Keratinocyte (primary cell): ENCODE results near the gene TMEM184C. TPM values are rescaled to one million over a fixed set of nuclear protein-coding genes. Genes with fewer than 3 reads are reported as not detected.

Experiments
- DNase-seq: peaks from one replicate; pipeline ENCODE4 v3.0.0-alpha.2; 2011; ENCODE audit warnings: low read depth, missing footprints, low spot score
- FAIRE-seq: peaks from 2 replicates; lab custom pipeline; 2011; peaks lifted over from hg19 to GRCh38; lab: Jason Lieb, UNC
- H2AFZ ChIP-seq: 2 replicates; pipeline ENCODE4 v1.6.0; 2012; ENCODE audit warnings: low read length, control low read depth, inconsistent platforms; ENCODE audit not compliant: control insufficient read depth
- H3K27ac ChIP-seq: 2 replicates; pipeline ENCODE4 v1.5.1; 2011; ENCODE audit warnings: low read length; ENCODE audit not compliant: control insufficient read depth, insufficient read depth
- H3K27me3 ChIP-seq: 3 replicates; pipeline ENCODE4 v1.6.0; 2011; ENCODE audit warnings: low read length; ENCODE audit not compliant: control insufficient read depth, insufficient read depth; ENCODE audit errors: extremely low read depth
- H3K36me3 ChIP-seq, 2 experiments: 2 replicates in 1 of 2; 3 replicates in 1 of 2; pipeline ENCODE4 v1.5.1; 2011; ENCODE audit warnings: low read length in 2 of 2, mild to moderate bottlenecking in 1 of 2; ENCODE audit not compliant: control insufficient read depth in 2 of 2, insufficient read depth in 2 of 2; ENCODE audit errors: extremely low read depth in 1 of 2
- H3K4me1 ChIP-seq: 3 replicates; pipeline ENCODE4 v1.5.1; 2011; ENCODE audit warnings: low read length; ENCODE audit not compliant: control insufficient read depth, insufficient read depth; ENCODE audit errors: extremely low read depth
- H3K4me2 ChIP-seq: 3 replicates; pipeline ENCODE4 v1.6.0; 2011; ENCODE audit warnings: low read depth, low read length; ENCODE audit not compliant: control insufficient read depth, insufficient read depth; ENCODE audit errors: extremely low read depth
- H3K4me3 ChIP-seq, 3 experiments: fragments of 200-600 bp in 1 of 3; sonication (generic) in 1 of 3; 2 replicates in 2 of 3; 3 replicates in 1 of 3; pipeline ENCODE4 v1.5.1; 2011 to 2016; ENCODE audit warnings: low read length in 3 of 3, mild to moderate bottlenecking in 3 of 3, control low read depth in 2 of 3, inconsistent platforms in 1 of 3, low read depth in 1 of 3, mixed read lengths in 1 of 3, mixed run types in 1 of 3, moderate library complexity in 1 of 3; ENCODE audit not compliant: control insufficient read depth in 2 of 3, insufficient read depth in 2 of 3; ENCODE audit errors: extremely low read depth in 1 of 3
- H3K79me2 ChIP-seq: 2 replicates; pipeline ENCODE4 v1.6.0; 2012; ENCODE audit warnings: low read length; ENCODE audit not compliant: control insufficient read depth, insufficient read depth
- H3K9ac ChIP-seq: 3 replicates; pipeline ENCODE4 v1.6.0; 2011; ENCODE audit warnings: low read length; ENCODE audit not compliant: control insufficient read depth, insufficient read depth; ENCODE audit errors: extremely low read depth
- H3K9me1 ChIP-seq: 3 replicates; pipeline ENCODE4 v1.6.0; 2011; ENCODE audit warnings: low read length; ENCODE audit not compliant: control insufficient read depth, insufficient read depth; ENCODE audit errors: extremely low read depth
- H3K9me3 ChIP-seq: 2 replicates; pipeline ENCODE4 v1.5.1; 2012; ENCODE audit warnings: low read depth, low read length; ENCODE audit not compliant: control insufficient read depth
- H4K20me1 ChIP-seq: 3 replicates; pipeline ENCODE4 v1.6.0; 2011; ENCODE audit warnings: low read length; ENCODE audit not compliant: control insufficient read depth, insufficient read depth; ENCODE audit errors: extremely low read depth
- CTCF ChIP-seq, 3 experiments: IDR thresholded peaks in 1 of 3; conservative IDR thresholded peaks in 1 of 3; optimal IDR thresholded peaks in 1 of 3; 2 replicates in 2 of 3; 3 replicates in 1 of 3; pipeline versions ENCODE3 to v1.5.1; 2011; ENCODE audit warnings: low read length in 3 of 3, mild to moderate bottlenecking in 3 of 3, moderate library complexity in 2 of 3, control low read depth in 1 of 3, inconsistent platforms in 1 of 3; ENCODE audit not compliant: insufficient read depth in 2 of 3; ENCODE audit errors: extremely low read depth in 1 of 3
- EZH2 ChIP-seq: IDR thresholded peaks from one replicate; pipeline ENCODE4 v1.6.1; 2012; ENCODE audit warnings: inconsistent platforms, mild to moderate bottlenecking, low read length, moderate library complexity
- dilution Hi-C: fragments of 300-500 bp; cut with MboI; formaldehyde crosslinking; loops from one replicate; pipeline ENCODE4 v1.7.0; 2020; ENCODE audit warnings: low sequenced_read_pairs; ENCODE audit not compliant: extremely low pct_ligation_motif_present
- polyA plus RNA-seq, 5 experiments: library from polyadenylated mRNA; depleted of rRNA in 3 of 5; stranded (reverse) in 3 of 5; stranded (forward) in 1 of 5; unstranded in 1 of 5; fragments of >200 nt; gene quantifications; 1 replicate in 1 of 5; 2 replicates in 3 of 5; 3 replicates in 1 of 5; pipeline versions ENCODE4 v1.2.1 to v1.2.3, GENCODE V29; 2011 to 2012; ENCODE audit warnings: missing spikeins in 2 of 5, low read depth in 1 of 5, low replicate concordance in 1 of 5

TMEM184C gene
- polyA plus RNA-seq, 1 donor (not counting 4 experiments of a cell fraction or from before 2014, with no cell fraction given), result 32.2 TPM

GRCh38 chr4:147633643-147634042, 16.4 kb downstream of the TMEM184C start:
- no peaks in the 10 kb centered on the region for H4K20me1 ChIP-seq
- dilution Hi-C loops, result no loop called here
- TF ChIP-seq EZH2 (no peak), CTCF (optimal IDR thresholded peaks at IDR 0.05 in 1 of 3, IDR thresholded peaks at IDR 0.05 in 1 of 3, conservative IDR thresholded peaks at IDR 0.05 in 1 of 3; ENCODE audit: extremely low read depth in 1 of 3, insufficient read depth in 2 of 3, low read length in 3 of 3) (no peak)
- H3K27me3 ChIP-seq, result no peaks in the 10 kb centered on the region
- H3K79me2 ChIP-seq, result no peaks in the 10 kb centered on the region
- H3K27ac ChIP-seq, result no peak overlapping the region
- H3K4me3 ChIP-seq, result no peak overlapping the region
- H3K9me3 ChIP-seq, result no peaks in the 10 kb centered on the region
- no peaks in the 10 kb centered on the region for H3K9me1 ChIP-seq
- H3K4me2 ChIP-seq, result no peak overlapping the region
- FAIRE-seq (no peak), DNase-seq (no peak)
- no peak overlapping the region for H2AFZ ChIP-seq
- no peaks in the 10 kb centered on the region for H3K4me1 ChIP-seq
- peaks cover 5 to 8% of the 10 kb centered on the region in 2 experiments for H3K36me3 ChIP-seq
- no peak overlapping the region for H3K9ac ChIP-seq

GRCh38 chr4:147635348-147635747, 18.2 kb downstream of the TMEM184C start:
- dilution Hi-C loops, result no loop called here
- FAIRE-seq, result no peak
- TF ChIP-seq CTCF (optimal IDR thresholded peaks at IDR 0.05 in 1 of 3, IDR thresholded peaks at IDR 0.05 in 1 of 3, conservative IDR thresholded peaks at IDR 0.05 in 1 of 3; ENCODE audit: extremely low read depth in 1 of 3, insufficient read depth in 2 of 3, low read length in 3 of 3) (no peak), EZH2 (no peak)
- no peaks in the 10 kb centered on the region for H4K20me1 ChIP-seq
- H3K4me2 ChIP-seq, result no peak overlapping the region
- peaks cover 5 to 8% of the 10 kb centered on the region in 2 experiments for H3K36me3 ChIP-seq
- no peak overlapping the region for H3K27ac ChIP-seq
- no peak for DNase-seq
- no peaks in the 10 kb centered on the region for H3K79me2 ChIP-seq
- H3K27me3 ChIP-seq, result no peaks in the 10 kb centered on the region
- H2AFZ ChIP-seq, result no peak overlapping the region
- H3K9me3 ChIP-seq, result no peaks in the 10 kb centered on the region
- H3K4me1 ChIP-seq, result no peaks in the 10 kb centered on the region
- H3K4me3 ChIP-seq, result no peak overlapping the region
- H3K9ac ChIP-seq, result no peak overlapping the region
- H3K9me1 ChIP-seq, result no peaks in the 10 kb centered on the region
